Astrocyte of the spinal cord (primary cell): ENCODE measurements around the gene LPAR3.

Source experiments
- DNase-seq: peaks from one replicate; pipeline ENCODE4 v3.0.0; 2011; ENCODE audit warnings: low read depth, low spot score
- H3K4me3 ChIP-seq: 2 replicates; pipeline ENCODE4 v1.5.1; 2011; ENCODE audit warnings: low read depth, mild to moderate bottlenecking, low read length, moderate library complexity
- in situ Hi-C: cut with HindIII; loops from 2 replicates; pipeline ENCODE4 v1.10.0; 2017; ENCODE audit warnings: low sequenced_read_pairs
- TF ChIP-seq, protein P1 (sequence below): IDR thresholded peaks from 2 replicates; pipeline ENCODE4 v1.5.1; 2012; ENCODE audit warnings: low read depth, mild to moderate bottlenecking, low read length, inconsistent platforms

Gene LPAR3

DNA sequence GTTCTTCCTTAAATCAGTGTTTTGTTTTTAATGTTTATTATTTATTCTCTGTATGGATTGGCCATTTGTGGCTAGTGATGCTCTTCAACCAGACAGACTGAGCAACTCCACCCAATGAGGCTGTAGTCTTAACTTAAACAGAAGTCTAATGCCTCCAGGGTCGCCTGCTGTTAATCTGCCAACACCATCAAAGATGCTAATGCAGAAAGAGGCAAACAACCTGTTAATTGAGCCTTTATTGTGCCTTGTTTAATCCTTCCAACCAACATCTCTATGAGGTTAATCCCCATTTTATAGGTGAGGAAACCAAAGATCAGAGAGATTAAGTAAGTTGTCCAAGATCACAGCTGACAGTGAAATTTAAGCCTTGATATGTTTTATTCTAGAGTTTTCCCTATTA lies 123.4 kb downstream of the LPAR3 start:
- in situ Hi-C loops: no loop called here
- DNase-seq: no peak
- H3K4me3 ChIP-seq: no peak overlapping the region
- TF ChIP-seq, protein P1, sequence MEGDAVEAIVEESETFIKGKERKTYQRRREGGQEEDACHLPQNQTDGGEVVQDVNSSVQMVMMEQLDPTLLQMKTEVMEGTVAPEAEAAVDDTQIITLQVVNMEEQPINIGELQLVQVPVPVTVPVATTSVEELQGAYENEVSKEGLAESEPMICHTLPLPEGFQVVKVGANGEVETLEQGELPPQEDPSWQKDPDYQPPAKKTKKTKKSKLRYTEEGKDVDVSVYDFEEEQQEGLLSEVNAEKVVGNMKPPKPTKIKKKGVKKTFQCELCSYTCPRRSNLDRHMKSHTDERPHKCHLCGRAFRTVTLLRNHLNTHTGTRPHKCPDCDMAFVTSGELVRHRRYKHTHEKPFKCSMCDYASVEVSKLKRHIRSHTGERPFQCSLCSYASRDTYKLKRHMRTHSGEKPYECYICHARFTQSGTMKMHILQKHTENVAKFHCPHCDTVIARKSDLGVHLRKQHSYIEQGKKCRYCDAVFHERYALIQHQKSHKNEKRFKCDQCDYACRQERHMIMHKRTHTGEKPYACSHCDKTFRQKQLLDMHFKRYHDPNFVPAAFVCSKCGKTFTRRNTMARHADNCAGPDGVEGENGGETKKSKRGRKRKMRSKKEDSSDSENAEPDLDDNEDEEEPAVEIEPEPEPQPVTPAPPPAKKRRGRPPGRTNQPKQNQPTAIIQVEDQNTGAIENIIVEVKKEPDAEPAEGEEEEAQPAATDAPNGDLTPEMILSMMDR: no peak

DNA sequence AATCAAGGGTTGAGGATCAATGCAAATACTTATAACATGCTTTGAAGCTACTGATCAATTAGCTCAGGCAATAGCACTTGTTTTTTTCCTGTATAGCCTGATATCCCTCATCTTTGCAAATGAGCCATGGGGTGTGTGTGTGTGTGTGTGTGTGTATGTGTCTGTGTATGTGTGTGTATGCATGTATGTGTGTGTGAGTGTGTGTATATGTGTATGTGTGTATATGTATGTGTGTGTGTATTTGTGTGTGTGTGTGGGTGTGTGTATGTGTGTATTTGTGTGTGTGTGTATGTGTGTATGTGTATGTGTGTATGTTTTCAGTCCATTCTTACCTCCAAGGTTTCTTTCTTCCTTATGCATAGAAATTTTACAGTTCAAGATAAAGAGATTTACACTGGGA lies 124.4 kb downstream of the LPAR3 start:
- in situ Hi-C loops: no loop called here
- H3K4me3 ChIP-seq: no peak overlapping the region
- TF ChIP-seq, protein P1: no peak
- no peak for DNase-seq

GRCh38 chr1:84763912-84764680 lies 128.9 kb downstream of the LPAR3 start:
- DNase-seq: no peak
- in situ Hi-C loops: no loop called here
- TF ChIP-seq, protein P1: no peak
- no peak overlapping the region for H3K4me3 ChIP-seq

- in situ Hi-C loops: no loop called here
- no peak overlapping the region for H3K4me3 ChIP-seq
- TF ChIP-seq, protein P1: no peak
- no peak for DNase-seq
Observed at GRCh38 chr1:84762664-84763063, 130.3 kb downstream of the LPAR3 start.
